22Rv1 (cell line): ENCODE results near the gene COG3.

ENCODE experiments used
- H3K27ac ChIP-seq: fragments of 450-650 bp; 2 replicates; pipeline ENCODE4 v1.5.1; 2017
- CTCF ChIP-seq: fragments of 450-650 bp; IDR thresholded peaks from 2 replicates; pipeline ENCODE4 v1.5.1; 2017; ENCODE audit warnings: mild to moderate bottlenecking
- ZFX ChIP-seq: fragments of 450-650 bp; IDR thresholded peaks from 2 replicates; pipeline ENCODE4 v1.6.1; 2017; ENCODE audit warnings: antibody characterized with exemption, borderline replicate concordance

Gene COG3

GRCh38 chr13:45508776-45509175 is 44.0 kb downstream of the COG3 start:
- TF ChIP-seq CTCF (no peak), ZFX (no peak)
- H3K27ac ChIP-seq, result no peak overlapping the region

- TF ChIP-seq ZFX (no peak), CTCF (no peak)
- H3K27ac ChIP-seq, result no peak overlapping the region
Measured at GRCh38 chr13:45510672-45511071, 45.9 kb downstream of the COG3 start.

DNA sequence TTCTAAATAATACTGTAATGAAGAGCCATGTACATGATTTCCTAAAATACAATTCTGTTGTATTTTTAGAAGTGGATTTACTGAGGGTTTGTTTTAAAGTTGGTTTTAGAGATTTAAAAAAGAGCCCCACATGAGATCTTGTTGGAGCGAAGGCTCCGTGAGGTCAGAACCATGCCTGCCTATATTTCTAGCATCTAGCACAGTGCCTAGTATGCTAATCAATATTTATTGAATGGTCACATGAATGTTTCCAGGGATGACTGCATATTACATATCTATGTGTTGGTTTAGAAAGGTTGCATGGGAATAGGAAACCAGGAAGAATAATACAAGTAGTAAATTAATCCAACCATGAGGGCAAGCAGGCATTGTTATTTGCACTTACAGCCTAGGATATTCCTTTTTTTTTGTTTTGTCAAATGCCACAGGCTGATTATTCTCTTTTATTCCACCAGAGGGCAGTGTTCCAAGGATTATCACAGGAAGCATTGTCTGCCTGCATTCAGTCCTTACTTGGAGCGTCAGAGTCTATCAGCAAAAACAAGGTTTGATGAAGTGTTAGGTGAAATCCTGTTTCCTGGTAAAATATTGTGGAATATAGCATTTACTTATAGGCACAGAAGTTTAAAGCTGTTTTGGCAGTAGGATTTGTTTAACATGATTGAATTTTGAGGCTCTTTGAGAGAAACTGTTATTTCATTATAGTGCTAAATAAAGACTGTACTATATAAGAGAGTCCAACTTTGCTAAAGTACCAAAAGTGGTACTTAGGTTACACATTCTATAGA is 46.8 kb downstream of the COG3 start:
- no peak overlapping the region for H3K27ac ChIP-seq
- TF ChIP-seq ZFX, result no peak
- TF ChIP-seq CTCF, result peak; percentile 90

GRCh38 chr13:45512098-45512496 is 47.4 kb downstream of the COG3 start:
- TF ChIP-seq ZFX (no peak), CTCF (no peak)
- no peak overlapping the region for H3K27ac ChIP-seq

- TF ChIP-seq ZFX, result no peak
- no peak for TF ChIP-seq CTCF
- no peak overlapping the region for H3K27ac ChIP-seq
Measured at GRCh38 chr13:45516757-45517156, 52.0 kb downstream of the COG3 start.

DNA sequence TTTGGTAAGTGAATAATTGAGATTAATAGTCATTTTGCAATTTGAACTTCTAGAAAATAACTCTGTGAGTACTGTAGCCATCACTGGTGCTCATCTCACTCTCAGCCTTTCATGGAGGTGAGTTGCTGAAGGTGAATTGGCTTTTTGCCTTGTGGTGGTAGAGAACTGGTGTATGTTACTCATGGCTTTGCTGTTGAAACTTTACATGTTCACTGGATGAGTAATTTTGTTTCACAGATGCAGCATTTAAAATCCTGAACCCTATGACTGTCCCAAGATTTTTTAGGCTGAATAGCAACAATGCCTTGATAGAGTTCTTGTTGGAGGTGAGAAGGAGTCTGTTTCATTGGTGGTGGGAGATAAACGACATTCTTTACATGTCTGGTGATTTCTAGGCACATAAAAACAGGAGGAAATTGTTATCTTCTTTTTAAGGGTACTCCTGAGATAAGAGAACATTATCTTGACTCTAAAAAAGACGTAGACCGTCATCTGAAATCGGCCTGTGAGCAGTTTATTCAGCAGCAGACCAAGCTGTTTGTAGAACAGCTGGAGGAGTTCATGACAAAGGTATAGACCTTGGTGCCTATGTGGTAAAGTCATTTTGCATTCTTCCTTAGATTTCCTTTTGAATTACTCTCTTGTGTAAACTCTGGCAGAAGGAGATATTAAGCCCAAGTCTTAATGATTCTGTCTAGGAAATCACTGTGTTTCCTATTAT is 53.9 kb downstream of the COG3 start:
- H3K27ac ChIP-seq, result no peak overlapping the region

More for the DNA sequence above, 53.9 kb downstream of the COG3 start:
- TF ChIP-seq CTCF (no peak), ZFX (no peak)
